ENCODE results near the gene INO80C. TPM values are rescaled to one million over a fixed set of nuclear protein-coding genes. Genes with fewer than 3 reads are reported as not detected.

INO80C gene
- total RNA-seq, 6 experiments from 2014 or later, result 10.4 to 13.3 (median 12.1) TPM

GRCh38 chr18:35463827-35464226, 33.9 kb downstream of the INO80C start:
- H3K4me1 Mint-ChIP-seq (ENCODE audit: low read depth), result peaks cover 21% of the 10 kb centered on the region
- no peaks in the 10 kb centered on the region for H3K9me3 Mint-ChIP-seq
- TF ChIP-seq CTCF (IDR thresholded peaks at IDR 0.05), result no peak
- H3K27me3 Mint-ChIP-seq (ENCODE audit: insufficient read depth), result no peaks in the 10 kb centered on the region; the same call in 1 of the 2 replicates
- no peak overlapping the region for H3K4me3 Mint-ChIP-seq
- DNase-seq, result no peak
- no peaks in the 10 kb centered on the region; the same call in 1 of the 2 replicates for H3K36me3 Mint-ChIP-seq (ENCODE audit: low read depth)
- no peak overlapping the region for H3K27ac Mint-ChIP-seq

GRCh38 chr18:35463050-35463449, 34.7 kb downstream of the INO80C start:
- H3K9me3 Mint-ChIP-seq, result no peaks in the 10 kb centered on the region
- DNase-seq, result no peak

GRCh38 chr18:35460736-35461161, 37.0 kb downstream of the INO80C start:
- peaks cover 48% of the 10 kb centered on the region for H3K4me1 Mint-ChIP-seq (ENCODE audit: low read depth)
- no peak for TF ChIP-seq CTCF (IDR thresholded peaks at IDR 0.05)
- no peak overlapping the region for H3K4me3 Mint-ChIP-seq
- H3K27ac Mint-ChIP-seq, result no peak overlapping the region
- no peaks in the 10 kb centered on the region for H3K36me3 Mint-ChIP-seq (ENCODE audit: low read depth)
- no peaks in the 10 kb centered on the region for H3K9me3 Mint-ChIP-seq
- no peaks in the 10 kb centered on the region; the same call in 1 of the 2 replicates for H3K27me3 Mint-ChIP-seq (ENCODE audit: insufficient read depth)
- DNase-seq, result no peak

More at GRCh38 chr18:35463050-35463449, 34.7 kb downstream of the INO80C start:
- Mint-ChIP-seq H3K27ac (no peak overlapping the region), H3K36me3 (ENCODE audit: low read depth) (no peaks in the 10 kb centered on the region; the same call in 1 of the 2 replicates), H3K4me1 (ENCODE audit: low read depth) (peaks cover 28% of the 10 kb centered on the region), H3K27me3 (ENCODE audit: insufficient read depth) (no peaks in the 10 kb centered on the region; the same call in 1 of the 2 replicates), H3K4me3 (no peak overlapping the region)
- no peak for TF ChIP-seq CTCF (IDR thresholded peaks at IDR 0.05)

GRCh38 chr18:35459997-35460396, 37.8 kb downstream of the INO80C start:
- H3K4me1 Mint-ChIP-seq (ENCODE audit: low read depth), result peaks cover 48% of the 10 kb centered on the region
- no peak for DNase-seq
- H3K9me3 Mint-ChIP-seq, result no peaks in the 10 kb centered on the region
- H3K27ac Mint-ChIP-seq, result no peak overlapping the region; the same call in 1 of the 2 replicates
- no peaks in the 10 kb centered on the region; the same call in 1 of the 2 replicates for H3K27me3 Mint-ChIP-seq (ENCODE audit: insufficient read depth)
- no peak for TF ChIP-seq CTCF (IDR thresholded peaks at IDR 0.05)
- no peaks in the 10 kb centered on the region for H3K36me3 Mint-ChIP-seq (ENCODE audit: low read depth)
- H3K4me3 Mint-ChIP-seq, result no peak overlapping the region

- H3K4me1 Mint-ChIP-seq (ENCODE audit: low read depth), result peaks cover 48% of the 10 kb centered on the region
- peak; percentile 61 for DNase-seq
- no peak for TF ChIP-seq CTCF (IDR thresholded peaks at IDR 0.05)
- H3K27ac Mint-ChIP-seq, result no peak overlapping the region
- no peak overlapping the region for H3K4me3 Mint-ChIP-seq
- H3K9me3 Mint-ChIP-seq, result no peaks in the 10 kb centered on the region
- H3K36me3 Mint-ChIP-seq (ENCODE audit: low read depth), result no peaks in the 10 kb centered on the region
- H3K27me3 Mint-ChIP-seq (ENCODE audit: insufficient read depth), result no peaks in the 10 kb centered on the region; the same call in 1 of the 2 replicates
Observed at GRCh38 chr18:35458677-35459441, 38.9 kb downstream of the INO80C start.

Data from HFFc6 (cell line).